ENCODE results near the gene MYO7B.
A peak's percentile ranks its signal among the peaks of the same experiment; 100 is the strongest.

The MYO7B gene

GRCh38 chr2:127675331-127676261 is 140.1 kb downstream of the MYO7B start, which contains the start of gene LIMS2:
LIMS2 (minus strand) TSS chr2:127675530; CDS start chr2:127675024, 506 bp downstream.
- peak within 1 kb of the TSS; percentile 10; the same call in 1 of the 2 replicates for H3K4me3 ChIP-seq (replicated peaks; ENCODE audit: insufficient read depth, low read length)
- TF ChIP-seq GABPA (IDR thresholded peaks at IDR 0.05; ENCODE audit: low read depth) = no peak
- TF ChIP-seq CTCF (IDR thresholded peaks at IDR 0.05; ENCODE audit: insufficient read depth, low read length) = no peak
- TF ChIP-seq SPI1 (IDR thresholded peaks at IDR 0.05; ENCODE audit: borderline replicate concordance, low read depth) = no peak
- TF ChIP-seq REST (IDR thresholded peaks at IDR 0.05; ENCODE audit: insufficient replicate concordance, low read depth) = no peak
- no peak for TF ChIP-seq POLR2AphosphoS5 (IDR thresholded peaks at IDR 0.05; ENCODE audit: low read depth)
- H3K27me3 ChIP-seq (ENCODE audit: insufficient read depth, poor library complexity, severe bottlenecking) = peaks cover 35% of the 10 kb centered on the region
- no peak for DNase-seq (ENCODE audit: low read depth in 1 of 2, low spot score in 1 of 2)
- no peak within 1 kb of the TSS for H3K27ac ChIP-seq (replicated peaks)

- TF ChIP-seq REST (IDR thresholded peaks at IDR 0.05; ENCODE audit: insufficient replicate concordance, low read depth) (no peak), GABPA (IDR thresholded peaks at IDR 0.05; ENCODE audit: low read depth) (no peak), POLR2AphosphoS5 (IDR thresholded peaks at IDR 0.05; ENCODE audit: low read depth) (no peak), CTCF (IDR thresholded peaks at IDR 0.05; ENCODE audit: insufficient read depth, low read length) (no peak), SPI1 (IDR thresholded peaks at IDR 0.05; ENCODE audit: borderline replicate concordance, low read depth) (no peak)
- Histone ChIP-seq H3K27me3 (ENCODE audit: insufficient read depth, poor library complexity, severe bottlenecking) (peaks cover 32% of the 10 kb centered on the region), H3K4me3 (replicated peaks; ENCODE audit: insufficient read depth, low read length) (no peak overlapping the region), H3K27ac (replicated peaks) (no peak overlapping the region)
- no peak for DNase-seq (ENCODE audit: low read depth in 1 of 2, low spot score in 1 of 2)
These were observed 141.4 kb downstream of the MYO7B start for GRCh38 chr2:127676906-127677305.

- peaks cover 28% of the 10 kb centered on the region for H3K27me3 ChIP-seq (ENCODE audit: insufficient read depth, poor library complexity, severe bottlenecking)
- TF ChIP-seq POLR2AphosphoS5 (IDR thresholded peaks at IDR 0.05; ENCODE audit: low read depth) (no peak), GABPA (IDR thresholded peaks at IDR 0.05; ENCODE audit: low read depth) (no peak)
- DNase-seq (ENCODE audit: low read depth in 1 of 2, low spot score in 1 of 2) = no peak
These were observed 143.0 kb downstream of the MYO7B start for GRCh38 chr2:127678531-127678930.

GRCh38 chr2:127678991-127679390 is 143.5 kb downstream of the MYO7B start:
- Histone ChIP-seq H3K27me3 (ENCODE audit: insufficient read depth, poor library complexity, severe bottlenecking) (peaks cover 24% of the 10 kb centered on the region), H3K27ac (replicated peaks) (no peak overlapping the region), H3K4me3 (replicated peaks; ENCODE audit: insufficient read depth, low read length) (no peak overlapping the region)
- TF ChIP-seq REST (IDR thresholded peaks at IDR 0.05; ENCODE audit: insufficient replicate concordance, low read depth) (no peak), CTCF (IDR thresholded peaks at IDR 0.05; ENCODE audit: insufficient read depth, low read length) (no peak), SPI1 (IDR thresholded peaks at IDR 0.05; ENCODE audit: borderline replicate concordance, low read depth) (no peak), GABPA (IDR thresholded peaks at IDR 0.05; ENCODE audit: low read depth) (no peak), POLR2AphosphoS5 (IDR thresholded peaks at IDR 0.05; ENCODE audit: low read depth) (no peak)
- no peak for DNase-seq (ENCODE audit: low read depth in 1 of 2, low spot score in 1 of 2)

More at GRCh38 chr2:127678531-127678930, 143.0 kb downstream of the MYO7B start:
- H3K27ac ChIP-seq (replicated peaks) = no peak overlapping the region
- H3K4me3 ChIP-seq (replicated peaks; ENCODE audit: insufficient read depth, low read length) = no peak overlapping the region
